Panc1 (cell line): Measurements from ENCODE around the gene C1orf159.

ENCODE experiments used
- CTCF ChIP-seq: fragments of 450-650 bp; IDR thresholded peaks from 2 replicates; pipeline ENCODE4 v1.5.1; 2017; ENCODE audit warnings: mild to moderate bottlenecking
- POLR2AphosphoS5 ChIP-seq: IDR thresholded peaks from 2 replicates; pipeline ENCODE4 v1.6.1; 2012; ENCODE audit warnings: mild to moderate bottlenecking, low read depth, low read length, moderate library complexity
- SIN3A ChIP-seq: IDR thresholded peaks from 2 replicates; pipeline ENCODE4 v1.6.1; 2012; ENCODE audit warnings: low read depth, mild to moderate bottlenecking, low read length, moderate library complexity, borderline replicate concordance; ENCODE audit not compliant: insufficient read depth

- TF ChIP-seq CTCF (no peak), POLR2AphosphoS5 (no peak), SIN3A (no peak)
Observed at GRCh38 chr1:1052003-1052840, 63.7 kb downstream of the C1orf159 start.
